Measurements from ENCODE around the gene AFF4.

GRCh38 chr5:132827943-132828673 lies 135.3 kb downstream of the AFF4 start:
- TF ChIP-seq CHD2 (IDR thresholded peaks at IDR 0.05; ENCODE audit: low read depth, low read length) (no peak), BHLHE40 (IDR thresholded peaks at IDR 0.05; ENCODE audit: low read length) (no peak), CBX1 (IDR thresholded peaks at IDR 0.05; ENCODE audit: low read depth) (no peak)
- TF ChIP-seq, protein P1, sequence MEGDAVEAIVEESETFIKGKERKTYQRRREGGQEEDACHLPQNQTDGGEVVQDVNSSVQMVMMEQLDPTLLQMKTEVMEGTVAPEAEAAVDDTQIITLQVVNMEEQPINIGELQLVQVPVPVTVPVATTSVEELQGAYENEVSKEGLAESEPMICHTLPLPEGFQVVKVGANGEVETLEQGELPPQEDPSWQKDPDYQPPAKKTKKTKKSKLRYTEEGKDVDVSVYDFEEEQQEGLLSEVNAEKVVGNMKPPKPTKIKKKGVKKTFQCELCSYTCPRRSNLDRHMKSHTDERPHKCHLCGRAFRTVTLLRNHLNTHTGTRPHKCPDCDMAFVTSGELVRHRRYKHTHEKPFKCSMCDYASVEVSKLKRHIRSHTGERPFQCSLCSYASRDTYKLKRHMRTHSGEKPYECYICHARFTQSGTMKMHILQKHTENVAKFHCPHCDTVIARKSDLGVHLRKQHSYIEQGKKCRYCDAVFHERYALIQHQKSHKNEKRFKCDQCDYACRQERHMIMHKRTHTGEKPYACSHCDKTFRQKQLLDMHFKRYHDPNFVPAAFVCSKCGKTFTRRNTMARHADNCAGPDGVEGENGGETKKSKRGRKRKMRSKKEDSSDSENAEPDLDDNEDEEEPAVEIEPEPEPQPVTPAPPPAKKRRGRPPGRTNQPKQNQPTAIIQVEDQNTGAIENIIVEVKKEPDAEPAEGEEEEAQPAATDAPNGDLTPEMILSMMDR (IDR thresholded peaks at IDR 0.05 in 2 of 3, conservative IDR thresholded peaks at IDR 0.05 in 1 of 3; ENCODE audit: insufficient read depth in 2 of 3, low read depth in 1 of 3, low read length in 3 of 3) = no peak

All from K562 (cell line).